HFF-Myc (cell line): ENCODE measurements around the gene RPN2.

ENCODE experiments used
- DNase-seq: peaks from one replicate; pipeline ENCODE4 v3.0.0-alpha.2; 2011; ENCODE audit warnings: low read depth; ENCODE audit errors: extremely low read depth
- H3K4me3 ChIP-seq: replicated peaks from 2 replicates; pipeline ENCODE4 v1.5.1; 2011; ENCODE audit warnings: low read depth, mild to moderate bottlenecking, control low read depth, low read length
- CTCF ChIP-seq: IDR thresholded peaks from 2 replicates; pipeline ENCODE4 v1.5.1; 2012; ENCODE audit warnings: mild to moderate bottlenecking, low read depth, low read length, control low read depth; ENCODE audit errors: missing control alignments

RPN2 gene

GRCh38 chr20:37243076-37243936, 64.2 kb downstream of the RPN2 start:
- DNase-seq, result no peak
- TF ChIP-seq CTCF, result peak; percentile 17

GRCh38 chr20:37243937-37244571, 64.9 kb downstream of the RPN2 start:
- DNase-seq, result no peak
- TF ChIP-seq CTCF, result no peak

More at GRCh38 chr20:37243076-37243936, 64.2 kb downstream of the RPN2 start:
- no peak overlapping the region for H3K4me3 ChIP-seq

GRCh38 chr20:37244572-37244957, 65.4 kb downstream of the RPN2 start:
- DNase-seq, result no peak
- TF ChIP-seq CTCF, result no peak
- H3K4me3 ChIP-seq, result no peak overlapping the region

More at GRCh38 chr20:37243937-37244571, 64.9 kb downstream of the RPN2 start:
- no peak overlapping the region for H3K4me3 ChIP-seq

- DNase-seq, result no peak
- H3K4me3 ChIP-seq, result no peak overlapping the region
- TF ChIP-seq CTCF, result no peak
Observed at GRCh38 chr20:37245216-37246150, 66.4 kb downstream of the RPN2 start.

- no peak overlapping the region for H3K4me3 ChIP-seq
- TF ChIP-seq CTCF, result no peak
- no peak for DNase-seq
Observed at GRCh38 chr20:37246736-37247135, 67.6 kb downstream of the RPN2 start.

- TF ChIP-seq CTCF, result no peak
- DNase-seq, result no peak
- no peak overlapping the region for H3K4me3 ChIP-seq
Observed at GRCh38 chr20:37247547-37247946, 68.4 kb downstream of the RPN2 start.
